GM18526 (cell line): ENCODE results near the gene CALN1.

Source experiments
- POLR2A ChIP-seq: IDR thresholded peaks from 3 replicates; pipeline ENCODE4 v1.6.1; 2011; ENCODE audit not compliant: insufficient read length; ENCODE audit errors: extremely low read depth

CALN1 gene

GRCh38 chr7:72123913-72124312 is 288.2 kb downstream of the CALN1 start:
- TF ChIP-seq POLR2A, result no peak

DNA sequence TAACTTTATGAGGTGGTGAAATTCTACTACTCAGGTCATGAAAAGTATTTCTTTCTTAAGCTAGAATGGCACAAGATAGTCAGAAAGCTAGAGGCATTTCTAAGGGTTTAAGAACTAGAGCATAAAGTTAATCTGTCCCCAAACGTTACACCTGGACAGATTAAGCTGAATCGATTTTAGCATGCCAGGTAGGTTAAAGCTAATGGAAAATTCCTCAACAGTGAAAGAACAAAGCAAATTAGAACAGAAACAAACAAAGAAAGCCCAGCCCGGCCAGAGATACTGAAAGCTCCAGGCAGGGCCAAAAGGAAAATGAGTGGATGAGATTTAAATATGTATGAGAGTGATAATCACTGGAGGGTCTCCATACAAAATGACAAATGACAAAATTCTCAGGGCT is 293.8 kb downstream of the CALN1 start:
- no peak for TF ChIP-seq POLR2A

DNA sequence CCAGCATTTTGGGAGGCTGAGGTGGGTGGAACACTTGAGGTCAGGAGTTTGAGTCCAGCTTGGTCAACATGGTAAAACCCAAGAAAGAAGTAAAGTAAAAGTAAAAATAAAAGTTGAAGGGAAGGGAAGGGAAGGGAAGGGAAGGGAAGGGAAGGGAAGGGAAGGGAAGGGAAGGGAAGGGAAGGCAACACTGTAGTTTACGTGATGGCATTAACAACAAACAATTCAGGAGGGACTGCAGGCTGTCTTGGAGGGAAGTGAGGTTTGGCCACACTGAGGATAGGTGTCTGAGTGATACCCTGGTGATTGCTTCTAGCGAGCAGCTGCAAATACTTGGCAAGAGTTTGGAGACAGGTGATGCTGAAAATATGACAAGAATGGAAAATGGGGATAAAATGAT is 298.0 kb downstream of the CALN1 start:
- TF ChIP-seq POLR2A, result no peak

GRCh38 chr7:72112992-72113391 is 299.1 kb downstream of the CALN1 start:
- no peak for TF ChIP-seq POLR2A

- TF ChIP-seq POLR2A, result no peak
These were observed 299.6 kb downstream of the CALN1 start for GRCh38 chr7:72112530-72112929.

- no peak for TF ChIP-seq POLR2A
These were observed 301.1 kb downstream of the CALN1 start for GRCh38 chr7:72111086-72111485.

DNA sequence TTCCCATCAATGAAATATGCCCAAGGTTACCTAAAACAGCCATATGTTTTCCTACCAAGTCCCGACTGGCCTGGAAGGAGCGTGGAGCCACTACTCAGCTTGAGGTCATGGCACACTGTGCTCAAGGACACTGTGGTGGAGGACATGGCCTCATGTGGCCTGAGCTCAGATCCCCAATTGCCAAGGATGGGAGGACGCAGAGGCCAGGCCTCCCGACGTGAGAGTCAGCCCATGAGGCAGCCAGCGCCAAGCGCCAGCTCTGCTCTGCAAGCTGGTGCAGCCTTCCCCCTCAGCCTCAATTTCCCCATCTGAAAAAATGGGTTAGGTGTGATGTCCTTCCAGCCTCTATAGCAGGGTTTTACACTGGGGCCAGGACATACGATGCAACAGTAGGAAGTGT is 302.6 kb downstream of the CALN1 start:
- no peak for TF ChIP-seq POLR2A

GRCh38 chr7:72106405-72106804 is 305.7 kb downstream of the CALN1 start:
- no peak for TF ChIP-seq POLR2A

DNA sequence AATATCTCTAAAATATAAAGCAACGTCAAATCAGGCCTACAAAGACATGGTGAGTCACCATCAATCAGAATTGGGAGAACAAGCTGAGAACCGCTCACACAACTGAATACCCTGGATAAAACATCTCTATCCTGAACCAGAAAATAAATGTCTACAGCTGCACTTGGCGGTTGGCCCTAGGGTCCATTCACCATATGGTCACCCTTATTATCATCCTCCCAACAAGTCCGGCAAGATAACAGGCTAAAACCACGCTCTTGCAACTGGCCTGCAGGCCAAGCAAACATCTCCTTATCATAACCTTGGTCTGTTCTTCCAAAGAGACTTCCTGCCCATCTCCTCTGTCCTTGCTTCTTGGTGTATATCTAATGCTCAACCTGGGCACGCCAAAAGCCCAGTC is 310.7 kb downstream of the CALN1 start:
- no peak for TF ChIP-seq POLR2A

DNA sequence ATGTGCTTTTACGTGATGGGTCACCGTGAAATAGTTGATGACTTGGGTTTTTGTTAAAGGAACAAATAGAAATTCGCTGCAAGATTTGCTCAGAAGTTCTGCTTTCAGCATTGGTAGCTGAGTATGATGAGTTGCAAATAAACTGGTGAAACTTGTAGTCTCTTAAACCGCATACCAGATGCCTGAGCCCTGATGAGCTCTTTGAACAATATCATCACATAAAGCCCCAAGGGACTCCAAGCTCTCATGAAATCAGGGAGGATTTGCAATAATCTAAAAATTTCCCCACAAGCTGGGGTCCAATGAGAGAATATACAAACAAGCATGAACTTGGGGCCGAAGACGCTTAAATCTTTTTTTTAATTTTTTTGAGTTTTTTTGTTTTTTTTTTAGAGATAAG is 312.4 kb downstream of the CALN1 start:
- no peak for TF ChIP-seq POLR2A

DNA sequence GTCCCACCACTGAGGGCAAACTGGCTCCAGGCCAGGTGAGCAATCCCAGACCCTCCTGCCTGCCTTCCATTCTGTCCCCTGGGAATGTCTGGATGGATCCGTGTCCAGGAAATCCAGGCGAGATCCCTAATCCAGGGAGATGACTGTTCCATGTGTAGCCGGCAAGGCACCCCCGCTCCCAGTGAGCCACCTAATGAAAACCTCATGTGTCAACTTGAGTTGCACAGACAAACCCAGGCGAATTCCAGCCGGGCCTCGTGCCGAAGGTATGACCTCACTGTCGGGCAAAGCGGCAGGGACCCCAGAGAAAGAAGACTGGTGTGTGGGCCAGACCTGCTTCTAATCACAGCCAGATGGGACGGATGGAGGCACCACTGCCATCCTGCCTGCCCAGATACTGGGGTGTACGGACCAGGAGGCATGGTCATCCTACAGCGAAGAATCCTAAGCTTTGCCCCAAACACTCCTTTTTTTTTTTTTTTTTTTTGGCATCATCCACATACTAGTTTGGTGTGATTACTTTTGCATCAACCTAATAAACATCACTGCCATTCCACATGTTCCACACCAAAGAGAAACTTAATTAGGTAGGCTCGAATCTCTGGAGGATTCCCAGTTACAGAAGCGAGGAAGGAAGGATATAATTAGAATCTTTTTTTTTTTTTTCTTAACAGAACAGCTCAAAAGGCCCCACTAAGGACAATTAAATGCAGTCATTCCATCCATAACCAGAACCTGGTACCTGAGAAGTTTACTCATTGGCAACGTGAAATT is 313.1 kb downstream of the CALN1 start:
- no peak for TF ChIP-seq POLR2A

DNA sequence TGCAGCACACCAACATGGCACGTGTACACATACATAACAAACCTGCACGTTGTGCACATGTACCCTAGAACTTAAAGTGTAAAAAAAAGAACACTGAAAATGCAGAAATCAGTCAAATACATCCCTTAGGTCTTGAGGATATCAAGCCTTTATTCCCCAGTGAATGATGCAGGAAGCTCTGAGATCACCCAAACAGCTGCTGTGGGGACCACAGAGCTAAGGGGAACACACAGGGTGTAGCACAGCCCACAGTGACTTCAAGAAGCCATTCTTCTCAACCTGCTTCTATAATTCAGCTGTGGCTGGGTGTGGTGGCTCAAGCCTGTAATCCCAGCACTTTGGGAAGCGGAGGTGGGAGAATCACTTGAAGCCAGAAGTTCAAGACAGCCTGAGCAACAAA is 314.9 kb downstream of the CALN1 start:
- no peak for TF ChIP-seq POLR2A

DNA sequence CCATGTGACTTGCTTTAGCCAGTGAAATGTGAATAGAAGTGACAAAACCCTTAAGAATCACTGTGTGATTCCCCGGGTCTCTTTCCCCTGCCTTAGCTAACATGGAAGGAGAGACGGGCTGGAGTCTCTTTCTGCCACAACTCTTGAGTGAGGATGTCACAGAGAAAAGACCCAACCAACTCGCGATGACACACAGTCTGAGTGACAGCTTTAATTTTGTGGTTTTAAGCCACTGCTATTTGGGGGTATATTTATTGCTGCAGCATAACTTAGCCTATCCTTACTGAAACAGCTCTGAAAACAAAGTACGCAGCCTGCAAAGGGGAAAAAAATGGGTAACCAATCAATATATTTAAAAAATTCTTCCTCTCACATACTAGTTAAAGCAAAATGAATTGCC is 319.4 kb downstream of the CALN1 start:
- TF ChIP-seq POLR2A, result no peak

DNA sequence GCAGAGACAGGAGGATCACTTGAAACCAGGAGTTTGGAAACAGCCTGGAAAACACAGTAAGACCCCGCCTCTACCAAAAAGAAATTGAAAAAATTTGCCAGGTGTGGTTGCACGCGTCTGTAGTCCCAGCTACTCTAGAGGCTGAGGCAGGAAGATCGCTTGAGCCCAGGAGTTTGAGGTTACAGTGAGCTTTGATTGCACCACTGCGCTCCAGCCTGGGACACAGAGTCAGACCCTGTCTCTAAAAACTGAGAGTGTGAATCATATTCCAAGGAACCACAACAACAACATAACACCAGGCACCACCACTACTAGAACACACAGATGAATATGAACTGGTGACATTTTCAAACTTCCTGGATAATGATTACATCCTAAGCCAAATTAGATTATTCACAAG is 324.2 kb downstream of the CALN1 start:
- no peak for TF ChIP-seq POLR2A

GRCh38 chr7:72080865-72081510 is 331.1 kb downstream of the CALN1 start:
- no peak for TF ChIP-seq POLR2A

DNA sequence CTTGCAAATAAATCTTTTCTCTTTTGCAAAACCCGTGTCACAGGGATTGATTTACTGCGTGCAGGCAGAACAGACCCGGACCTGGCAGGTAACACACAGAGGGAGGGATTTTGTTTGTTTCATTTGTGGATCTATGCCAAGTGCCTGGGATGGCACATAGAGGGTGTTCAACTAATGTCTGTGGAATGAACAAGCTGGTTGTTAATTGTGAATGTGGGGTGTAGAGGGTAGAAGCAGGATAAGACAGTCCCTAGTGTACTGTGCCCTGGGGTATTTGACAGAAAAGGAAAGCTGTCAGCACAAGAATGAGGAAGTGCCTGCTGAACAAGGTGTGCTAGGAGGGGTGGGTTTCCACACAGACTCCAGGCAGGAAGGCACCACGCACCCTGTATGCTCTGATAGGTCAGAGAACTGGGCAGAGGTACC is 331.8 kb downstream of the CALN1 start:
- no peak for TF ChIP-seq POLR2A

DNA sequence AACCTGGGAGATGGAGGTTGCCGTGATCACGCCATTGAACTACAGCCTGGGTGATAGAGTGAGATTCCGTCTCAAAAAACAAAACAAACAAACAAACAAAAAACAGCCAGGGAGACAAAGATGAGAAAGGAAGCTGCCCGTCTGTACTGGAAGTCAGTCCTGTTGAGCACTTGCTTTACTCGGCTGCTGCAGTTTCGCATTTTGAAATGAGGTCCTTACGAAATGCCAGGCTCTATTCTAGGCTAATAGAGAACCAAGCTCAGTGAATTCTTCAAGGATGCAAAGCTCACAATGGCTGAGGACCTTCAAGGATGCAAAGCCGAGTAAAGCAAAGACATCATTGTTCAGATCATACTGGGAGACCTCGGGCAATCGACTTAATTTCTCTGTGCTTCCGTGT is 333.3 kb downstream of the CALN1 start:
- no peak for TF ChIP-seq POLR2A

- TF ChIP-seq POLR2A, result no peak
These were observed 333.8 kb downstream of the CALN1 start for GRCh38 chr7:72078301-72078700.

- no peak for TF ChIP-seq POLR2A
These were observed 334.4 kb downstream of the CALN1 start for GRCh38 chr7:72077786-72078185.
